Measurements from ENCODE around the gene STK17B. TPM values are rescaled to one million over a fixed set of nuclear protein-coding genes. Genes with fewer than 3 reads are reported as not detected.

Gene STK17B
- total RNA-seq, 1 experiment from 2014 or later, result 16.9 TPM

GRCh38 chr2:196145256-196145655 lies 26.1 kb downstream of the STK17B start:
- H3K27me3 ChIP-seq (ENCODE audit: insufficient read depth, low read length), result no peaks in the 10 kb centered on the region
- H3K4me2 ChIP-seq (ENCODE audit: low read length), result no peak overlapping the region
- no peak for ATAC-seq
- CTCF ChIA-PET, result no interaction called here
- no peak for DNase-seq (ENCODE audit: low read depth, low spot score)
- H3K9me3 ChIP-seq (ENCODE audit: control insufficient read depth in 1 of 2, insufficient read depth in 1 of 2, low read depth in 1 of 2, low read length in 2 of 2), result no peaks in the 10 kb centered on the region
- no peak overlapping the region for H3K9ac ChIP-seq (ENCODE audit: low read length)
- TF ChIP-seq ZFX (IDR thresholded peaks at IDR 0.05) (no peak), YY1 (IDR thresholded peaks at IDR 0.05; ENCODE audit: extremely low read depth, insufficient replicate concordance, low read depth, low read length) (no peak)
- no TSS peak for BruUV-seq (replicated peaks)
- H3K4me1 ChIP-seq (ENCODE audit: control insufficient read depth in 1 of 2, insufficient read depth in 2 of 2, low read length in 2 of 2), result no peaks in the 10 kb centered on the region
- POLR2A ChIA-PET, result interaction anchor here (1.6 kb wide), 1 partner anchor 26 kb away, joined by 3 read pairs; the partner anchor contains the start of gene STK17B
- no peak overlapping the region for H2AFZ ChIP-seq (ENCODE audit: low read depth, low read length, poor library complexity, severe bottlenecking)
- H3K36me3 ChIP-seq (ENCODE audit: control insufficient read depth in 1 of 2, insufficient read depth in 2 of 2, low read length in 2 of 2), result peaks cover 2 to 8% of the 10 kb centered on the region in 2 experiments; a peak in 2 of 4 replicates
- H3K27ac ChIP-seq (ENCODE audit: low read depth, low read length), result no peak overlapping the region
- intact Hi-C loops (cut with micrococcal nuclease), result no loop called here
- 0 out of 2 replicates have a peak, but pooled peaks cover 4% of the 10 kb centered on the region for H4K20me1 ChIP-seq (ENCODE audit: insufficient read depth)
- H3K4me3 ChIP-seq (replicated peaks in 1 of 2; ENCODE audit: low read depth in 1 of 2, low read length in 2 of 2), result no peak overlapping the region
- no peaks in the 10 kb centered on the region for H3K79me2 ChIP-seq (ENCODE audit: insufficient read depth, low read length)
- RAD21 ChIA-PET (ENCODE audit: low non-redundant PET in 1 of 2, low total read pairs in 2 of 2, uncharacterized antibody in 2 of 2, unreplicated experiment in 2 of 2), result no interaction called here
- H3K9me2 ChIP-seq (ENCODE audit: insufficient read depth), result no peaks in the 10 kb centered on the region

DNA sequence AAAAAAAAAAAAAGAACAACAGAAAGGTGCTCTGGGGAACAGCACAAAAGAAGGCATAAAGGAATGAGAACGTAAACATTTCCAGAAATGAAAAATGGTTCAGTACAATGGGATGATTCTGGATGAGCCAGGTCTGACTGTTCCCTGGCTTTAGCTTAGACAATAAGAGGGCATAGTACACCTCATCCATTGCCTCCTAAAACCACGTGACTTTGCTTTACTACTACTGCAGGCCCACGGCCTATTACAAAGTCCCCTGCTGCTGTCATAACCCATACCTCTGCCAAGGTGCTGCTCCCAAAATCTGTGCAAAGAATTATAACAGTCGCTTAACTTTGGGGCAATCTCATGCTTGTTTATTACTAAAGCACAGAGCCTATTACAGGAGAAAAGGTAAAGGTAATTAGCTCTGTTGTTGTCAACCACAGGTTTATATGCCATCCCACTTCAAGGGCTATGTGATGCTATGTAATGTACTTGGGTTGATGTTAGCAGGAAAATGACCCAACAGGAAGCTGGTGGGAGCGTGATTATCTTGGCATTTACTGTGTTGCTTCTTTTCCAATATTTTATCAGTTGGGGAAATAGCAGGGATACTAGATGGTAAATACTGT lies 26.8 kb downstream of the STK17B start:
- RAD21 ChIA-PET (ENCODE audit: low non-redundant PET in 1 of 2, low total read pairs in 2 of 2, uncharacterized antibody in 2 of 2, unreplicated experiment in 2 of 2), result no interaction called here

More for the DNA sequence above, 26.8 kb downstream of the STK17B start:
- ChIA-PET POLR2A (no interaction called here), CTCF (no interaction called here)
- intact Hi-C loops (cut with micrococcal nuclease), result no loop called here
- Histone ChIP-seq H3K36me3 (ENCODE audit: control insufficient read depth in 1 of 2, insufficient read depth in 2 of 2, low read length in 2 of 2) (peaks cover 5 to 8% of the 10 kb centered on the region in 2 experiments; a peak in 2 of 4 replicates), H3K4me3 (replicated peaks in 1 of 2; ENCODE audit: low read depth in 1 of 2, low read length in 2 of 2) (no peak overlapping the region), H4K20me1 (ENCODE audit: insufficient read depth) (0 out of 2 replicates have a peak, but pooled peaks cover 4% of the 10 kb centered on the region), H3K27me3 (ENCODE audit: insufficient read depth, low read length) (no peaks in the 10 kb centered on the region), H3K4me2 (ENCODE audit: low read length) (no peak overlapping the region), H3K9me3 (ENCODE audit: control insufficient read depth in 1 of 2, insufficient read depth in 1 of 2, low read depth in 1 of 2, low read length in 2 of 2) (no peaks in the 10 kb centered on the region), H3K27ac (ENCODE audit: low read depth, low read length) (no peak overlapping the region), H3K79me2 (ENCODE audit: insufficient read depth, low read length) (no peaks in the 10 kb centered on the region), H3K4me1 (ENCODE audit: control insufficient read depth in 1 of 2, insufficient read depth in 2 of 2, low read length in 2 of 2) (no peaks in the 10 kb centered on the region), H3K9ac (ENCODE audit: low read length) (no peak overlapping the region), H3K9me2 (ENCODE audit: insufficient read depth) (no peaks in the 10 kb centered on the region), H2AFZ (ENCODE audit: low read depth, low read length, poor library complexity, severe bottlenecking) (no peak overlapping the region)
- TF ChIP-seq FOSL1 (IDR thresholded peaks at IDR 0.05; ENCODE audit: low read depth) (no peak), SRF (IDR thresholded peaks at IDR 0.05; ENCODE audit: low read depth) (no peak), EGR1 (IDR thresholded peaks at IDR 0.05; ENCODE audit: low read depth) (no peak), TCF7L2 (IDR thresholded peaks at IDR 0.05; ENCODE audit: borderline replicate concordance, extremely low read depth, insufficient read depth, insufficient read length) (no peak), ZFX (IDR thresholded peaks at IDR 0.05) (no peak), SIN3A (IDR thresholded peaks at IDR 0.05; ENCODE audit: low read depth) (no peak), EZH2 (IDR thresholded peaks at IDR 0.05) (no peak)
- TF ChIP-seq, protein P1, sequence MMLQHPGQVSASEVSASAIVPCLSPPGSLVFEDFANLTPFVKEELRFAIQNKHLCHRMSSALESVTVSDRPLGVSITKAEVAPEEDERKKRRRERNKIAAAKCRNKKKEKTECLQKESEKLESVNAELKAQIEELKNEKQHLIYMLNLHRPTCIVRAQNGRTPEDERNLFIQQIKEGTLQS (IDR thresholded peaks at IDR 0.05), result no peak
- no TSS peak for BruUV-seq (replicated peaks)
- ATAC-seq (no peak), DNase-seq (ENCODE audit: low read depth, low spot score) (no peak)

Measured in HCT116 (cell line).